Measurements from ENCODE around the gene RAB21.
"Not testable (repeated sequence)": the region's sequence is repeated elsewhere in the genome, so short reads cannot be mapped to it uniquely, and the experiment has no call there.

RAB21 gene

GRCh38 chr12:71800177-71800576 is 45.5 kb downstream of the RAB21 start:
- no peak for FAIRE-seq

- no peak for FAIRE-seq
These were observed 49.8 kb downstream of the RAB21 start for GRCh38 chr12:71804505-71804904.

GRCh38 chr12:71810921-71811320 is 56.3 kb downstream of the RAB21 start:
- no peak for FAIRE-seq

GRCh38 chr12:71815242-71815641 is 60.6 kb downstream of the RAB21 start:
- not testable (repeated sequence) for FAIRE-seq

GRCh38 chr12:71822088-71822487 is 67.4 kb downstream of the RAB21 start:
- not testable (repeated sequence) for FAIRE-seq

GRCh38 chr12:71828813-71829212 is 74.2 kb downstream of the RAB21 start:
- FAIRE-seq, result no peak

GRCh38 chr12:71837356-71837755 is 82.7 kb downstream of the RAB21 start:
- no peak for FAIRE-seq

- no peak for FAIRE-seq
These were observed 83.6 kb downstream of the RAB21 start for GRCh38 chr12:71838231-71838630.

- no peak for FAIRE-seq
These were observed 84.0 kb downstream of the RAB21 start for GRCh38 chr12:71838676-71839075.

- no peak for FAIRE-seq
These were observed 85.7 kb downstream of the RAB21 start for GRCh38 chr12:71840231-71840847.

- FAIRE-seq, result peak; percentile 37
These were observed 91.8 kb downstream of the RAB21 start for GRCh38 chr12:71846322-71846940.

- no peak for FAIRE-seq
These were observed 93.5 kb downstream of the RAB21 start for GRCh38 chr12:71848212-71848611.

GRCh38 chr12:71849109-71849851 is 94.6 kb downstream of the RAB21 start:
- no peak for FAIRE-seq

All from endometrium (tissue), 2 donors.